Activated CD4-positive, CD25-positive, alpha-beta regulatory T cell treated with anti-CD3 and anti-CD28 coated beads, Interleukin-2, amount 50 U/mL, for 16 hours (primary cell): ENCODE data around the gene SLC22A12.

Experiments
- DNase-seq: peaks from one replicate; pipeline ENCODE4 v3.0.0-alpha.2; 2020; ENCODE audit warnings: low read depth, low spot score

The SLC22A12 gene

DNA sequence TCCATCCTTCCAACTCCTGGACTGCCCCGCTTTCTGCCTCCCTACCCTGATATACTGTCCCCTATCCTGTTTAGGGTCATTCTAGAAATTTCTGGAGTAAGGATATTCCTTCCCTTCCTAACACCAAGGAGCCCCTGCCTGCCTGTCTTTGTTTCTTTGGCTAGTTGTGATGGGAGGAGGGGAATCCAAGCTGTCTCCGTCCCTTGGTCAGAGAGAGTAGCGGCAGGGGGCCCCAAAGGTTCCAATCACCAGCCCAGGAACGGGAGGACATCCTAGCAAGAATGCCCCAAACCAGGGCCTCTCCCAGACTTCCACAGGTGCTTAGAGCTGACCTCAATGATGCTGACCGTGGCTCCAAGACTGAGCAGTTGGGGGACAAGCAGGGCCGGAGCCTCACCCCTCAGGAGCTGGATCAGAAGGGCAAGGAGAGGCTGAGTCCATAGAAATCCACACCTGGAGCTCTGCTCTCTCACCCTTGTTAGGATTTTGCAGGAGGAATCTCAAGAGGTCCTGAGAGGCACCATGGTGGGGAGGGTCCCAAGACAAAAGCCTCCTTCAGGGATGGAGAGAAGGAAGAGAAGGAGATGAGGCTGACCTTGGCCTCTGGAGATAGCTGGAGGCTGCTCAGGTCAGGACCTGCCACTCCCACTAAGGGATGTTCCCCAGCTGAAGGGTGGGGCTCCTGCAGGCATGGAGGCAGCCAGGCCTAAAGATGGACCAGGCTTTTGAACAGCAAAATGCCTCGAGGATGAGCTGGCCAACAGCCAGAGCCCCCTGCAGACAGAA is 13.6 kb downstream of the SLC22A12 start:
- DNase-seq, result no peak

DNA sequence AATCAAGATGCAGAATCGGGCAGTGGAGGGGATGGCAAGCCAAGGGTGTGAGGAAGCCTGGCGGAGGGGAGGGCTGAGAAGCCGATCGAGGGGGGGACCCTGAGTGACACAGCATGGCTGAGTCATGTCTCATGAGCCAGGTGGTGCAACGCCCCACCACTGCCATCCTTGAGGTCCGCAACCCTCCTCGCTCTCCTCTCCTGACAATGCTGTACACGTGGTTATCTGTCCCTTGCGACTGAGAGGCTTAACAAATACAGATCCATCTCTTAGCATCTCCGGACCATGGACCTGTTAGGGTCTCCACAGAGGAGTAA is 14.2 kb downstream of the SLC22A12 start:
- no peak for DNase-seq

DNA sequence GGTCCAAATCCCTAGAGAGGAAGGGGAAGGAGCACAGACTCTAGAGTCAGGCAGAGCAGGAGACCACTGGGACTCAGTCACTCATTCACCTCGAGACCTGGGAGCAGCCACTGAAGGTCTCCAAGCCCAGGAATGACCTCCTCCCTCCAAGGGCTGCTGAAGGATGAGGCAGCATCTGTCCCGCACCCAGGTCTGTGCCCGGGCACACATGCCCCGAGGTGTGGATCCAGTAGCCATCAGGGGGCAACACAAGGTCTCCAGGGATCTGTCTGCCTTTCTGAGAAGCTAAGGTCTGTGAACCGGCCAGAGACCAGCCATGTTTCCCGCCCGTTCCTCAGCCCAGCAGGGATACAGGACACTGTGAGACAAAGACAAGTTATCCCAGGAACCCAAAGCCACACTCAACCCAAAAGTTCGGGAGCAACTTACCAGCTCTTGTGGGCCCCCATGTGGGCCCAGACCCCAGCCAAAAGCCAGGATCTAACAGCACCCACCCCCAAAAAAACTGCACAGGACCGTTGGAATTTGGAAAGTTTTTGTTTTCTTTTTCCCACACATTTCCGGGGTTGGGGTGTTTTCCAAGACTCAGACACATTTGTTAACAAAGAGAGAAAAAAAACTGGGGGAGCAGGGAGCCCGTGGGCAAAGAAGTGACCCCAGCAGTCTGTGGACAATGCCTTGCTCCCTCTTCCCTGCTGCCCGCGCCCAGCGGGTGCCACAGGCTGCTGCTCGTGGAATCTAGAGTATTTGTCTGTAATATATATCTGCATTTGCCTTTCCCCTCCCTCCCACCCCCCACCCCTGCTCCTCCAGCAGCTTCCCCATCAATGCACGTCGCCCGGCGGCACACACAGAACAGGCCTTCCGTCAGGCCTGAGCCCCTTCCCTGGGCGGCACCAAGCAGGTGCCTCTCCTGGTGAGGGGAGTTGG is 14.9 kb downstream of the SLC22A12 start:
- DNase-seq, result no peak

DNA sequence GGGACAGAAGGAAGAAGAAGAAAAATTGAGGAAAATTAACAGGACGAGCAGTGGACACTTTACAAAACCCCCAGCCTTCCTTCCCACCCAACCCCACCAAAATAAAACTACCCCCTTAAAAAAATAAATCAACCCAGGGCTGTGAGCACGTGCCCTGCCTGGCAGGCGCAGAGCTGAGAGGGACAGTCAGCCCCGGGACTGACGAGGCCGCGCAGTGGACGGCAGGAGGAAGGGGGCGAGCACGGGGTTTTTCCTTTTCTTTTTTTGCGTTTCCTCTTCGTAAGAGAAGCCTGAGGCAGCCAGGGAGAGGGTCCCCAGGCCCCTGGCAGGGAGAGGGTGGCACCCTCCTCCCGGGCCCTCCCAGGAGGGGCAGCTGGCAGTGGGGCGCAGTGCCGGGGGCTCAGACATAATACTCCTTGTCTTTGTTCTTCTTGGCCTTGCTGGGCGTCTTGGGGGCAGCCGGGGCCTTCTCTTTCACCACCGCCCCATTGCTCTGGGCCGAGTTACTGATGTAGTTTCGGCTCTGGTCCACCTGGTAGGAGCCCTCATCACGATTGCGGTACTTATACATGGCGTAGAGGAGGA is 15.9 kb downstream of the SLC22A12 start:
- DNase-seq, result no peak

DNA sequence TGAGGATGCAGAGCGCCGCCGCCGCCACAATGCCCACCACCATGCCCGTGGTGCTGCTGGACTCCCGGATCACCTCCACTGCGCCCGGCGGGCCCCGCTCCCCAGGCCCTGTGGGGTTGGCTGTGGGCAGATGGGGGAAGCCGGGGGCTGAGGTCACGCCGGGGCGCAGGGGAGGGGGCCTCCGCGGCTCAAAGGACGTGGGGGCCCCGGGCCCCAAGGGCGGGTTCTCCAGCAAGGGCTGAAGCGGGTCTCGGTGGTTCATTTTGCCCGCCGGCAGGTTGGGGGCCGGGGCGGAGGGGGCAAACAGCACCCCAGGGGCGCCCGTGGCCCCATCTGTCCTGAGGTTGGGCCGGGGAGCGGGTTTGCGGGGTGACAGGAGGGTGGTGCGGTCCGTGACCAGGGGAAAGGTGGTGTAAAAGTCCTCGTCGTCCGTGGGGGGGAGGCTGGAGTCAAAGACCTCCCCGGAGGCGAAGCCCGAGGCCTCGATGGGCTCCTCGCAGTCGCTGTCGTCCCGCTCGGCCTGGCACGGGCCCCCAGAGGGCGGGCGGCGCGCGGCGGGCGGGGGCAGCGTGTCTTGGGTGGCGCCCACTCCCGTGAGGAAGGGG is 16.5 kb downstream of the SLC22A12 start:
- DNase-seq, result no peak

DNA sequence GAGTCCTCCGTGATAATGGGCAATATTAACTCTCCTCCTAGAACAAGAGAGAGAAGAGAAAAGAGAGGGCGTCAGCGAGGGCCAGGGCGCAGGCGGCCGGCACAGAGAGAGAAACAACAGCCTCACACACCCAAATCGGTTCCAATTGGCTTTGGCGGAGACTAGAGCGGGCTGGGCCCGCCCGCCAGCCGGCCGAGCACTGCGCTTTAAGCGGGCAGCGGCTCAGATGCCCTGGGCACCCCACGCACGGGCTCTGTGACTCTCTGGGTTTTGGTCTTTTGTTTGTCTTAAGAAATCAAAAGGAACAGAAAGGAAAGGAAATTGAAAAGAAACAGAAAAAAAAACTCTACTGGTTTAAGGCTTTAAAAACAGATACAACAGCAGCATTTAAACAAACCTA is 17.0 kb downstream of the SLC22A12 start:
- no peak for DNase-seq

DNA sequence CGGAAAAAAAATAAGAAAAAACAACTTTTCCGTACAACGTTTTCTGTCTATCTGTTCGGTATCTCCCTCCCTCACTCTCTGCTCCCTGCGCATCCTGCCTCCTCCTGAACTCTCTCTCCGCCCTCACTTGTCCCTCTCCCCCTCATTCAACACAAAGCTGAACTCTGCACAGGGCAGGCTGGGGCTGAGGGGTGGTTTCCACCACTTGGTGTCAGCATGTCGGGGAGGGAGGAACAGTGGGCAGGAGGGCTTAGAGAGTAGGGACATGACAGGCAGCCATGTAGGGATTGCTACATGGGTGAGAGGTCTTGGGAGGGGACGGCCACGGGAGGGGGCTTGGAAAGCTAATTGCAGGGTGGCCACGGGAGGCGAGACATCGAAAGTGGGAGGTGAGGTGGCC is 17.6 kb downstream of the SLC22A12 start:
- DNase-seq, result no peak

DNA sequence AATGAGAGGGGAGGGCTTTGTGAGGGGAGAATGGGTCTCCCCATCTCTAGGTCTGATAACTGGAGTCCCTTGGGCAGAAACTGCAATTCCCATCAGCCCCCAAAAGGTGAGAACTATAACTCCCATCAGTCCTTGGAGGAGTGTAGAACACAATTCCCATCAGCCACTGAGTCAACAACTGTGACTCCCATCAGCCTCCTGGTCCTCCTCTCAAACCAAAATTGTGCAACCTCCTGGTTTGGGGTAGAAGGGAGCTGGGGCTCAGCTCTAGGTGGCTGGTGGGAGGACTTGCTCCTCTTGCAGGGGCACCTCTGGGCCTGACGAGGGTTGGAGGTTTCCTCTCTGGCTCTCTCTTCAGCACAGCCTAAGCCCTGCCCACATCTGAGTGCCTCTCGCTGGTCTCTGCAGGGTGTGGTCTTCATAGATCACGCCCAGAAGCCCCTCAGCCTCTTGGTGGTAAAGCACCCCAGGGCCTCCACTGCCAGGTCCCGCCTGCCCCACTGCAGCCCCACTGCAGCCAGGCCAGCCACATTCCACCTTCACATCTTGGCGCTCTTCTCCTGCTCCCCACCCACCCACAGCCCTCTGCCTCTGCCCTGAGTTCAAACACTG is 18.5 kb downstream of the SLC22A12 start:
- DNase-seq, result no peak

DNA sequence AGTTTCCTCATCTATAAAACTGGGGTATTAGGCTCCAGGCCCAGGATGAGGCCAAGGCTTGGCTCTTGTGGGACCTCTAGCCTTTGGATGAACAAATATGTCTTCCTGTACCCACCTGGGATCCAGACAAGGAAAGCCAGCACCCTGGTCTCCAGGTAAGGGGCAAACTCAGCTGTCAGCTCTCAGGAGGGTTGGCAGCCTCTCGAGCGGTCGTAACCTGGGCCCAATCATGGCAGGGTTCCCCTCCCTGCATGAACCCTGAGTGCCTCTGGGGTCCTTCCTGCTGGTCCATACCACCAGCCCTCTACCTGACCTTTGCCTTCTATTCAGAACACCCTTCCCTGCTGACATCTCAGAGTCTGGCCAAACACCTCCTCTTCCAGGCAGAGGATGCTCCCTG is 19.6 kb downstream of the SLC22A12 start:
- DNase-seq, result no peak

DNA sequence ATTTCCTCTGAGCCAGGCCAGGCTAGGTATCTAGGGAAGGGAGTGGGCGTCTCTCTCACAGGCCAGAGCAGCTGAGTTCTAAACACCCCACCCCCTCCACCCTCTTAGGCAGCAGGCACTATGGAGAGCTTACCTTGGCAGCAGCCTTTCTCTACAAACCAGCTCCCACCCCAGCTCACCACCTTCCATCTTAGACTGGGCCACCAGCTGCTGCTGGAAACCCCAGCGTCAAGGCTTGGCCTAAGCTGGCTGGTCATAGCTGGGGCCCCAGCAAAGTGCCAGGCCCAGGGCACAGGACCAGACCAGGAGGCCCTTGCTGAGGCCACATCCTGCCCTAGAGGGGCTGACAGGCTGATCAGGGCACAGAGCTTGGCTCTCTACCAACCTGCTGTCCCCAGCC is 20.2 kb downstream of the SLC22A12 start:
- DNase-seq, result no peak

DNA sequence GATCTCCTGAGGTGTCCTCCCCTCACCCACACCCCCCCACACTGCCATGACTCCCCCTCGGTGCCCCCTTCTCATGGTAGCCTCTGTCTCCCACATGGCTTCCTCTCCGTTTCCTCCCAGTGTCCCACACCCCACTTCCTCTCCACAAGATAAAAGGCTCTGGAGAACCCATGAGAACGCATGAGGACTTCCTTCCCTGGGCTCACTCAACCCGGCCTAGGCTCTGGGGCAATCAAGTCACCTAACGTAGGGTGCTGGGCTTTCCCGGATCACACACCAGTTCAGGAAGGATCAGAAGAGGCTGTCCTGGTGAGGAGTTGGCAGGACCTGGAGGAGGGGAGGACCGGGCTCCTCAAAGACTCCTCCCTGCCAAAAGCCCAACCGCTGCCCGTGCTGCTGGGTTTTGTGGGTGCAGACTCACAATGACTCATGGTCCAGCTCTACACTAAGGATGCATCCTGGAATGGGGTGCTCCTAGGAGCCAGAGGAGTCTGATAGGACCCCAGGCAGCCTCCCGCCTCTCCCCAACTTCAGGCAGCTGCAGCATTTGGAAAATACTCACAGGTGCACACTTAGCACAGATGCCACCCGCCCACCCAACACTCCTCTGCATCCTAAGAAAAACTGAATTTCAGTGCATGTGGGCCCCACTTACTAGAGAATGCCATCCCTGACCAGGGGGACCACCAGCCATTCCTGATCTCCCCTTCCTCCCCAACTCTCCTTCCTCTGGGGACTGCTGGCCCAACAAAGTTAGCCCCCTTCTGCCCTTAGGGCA is 21.0 kb downstream of the SLC22A12 start:
- DNase-seq, result no peak

DNA sequence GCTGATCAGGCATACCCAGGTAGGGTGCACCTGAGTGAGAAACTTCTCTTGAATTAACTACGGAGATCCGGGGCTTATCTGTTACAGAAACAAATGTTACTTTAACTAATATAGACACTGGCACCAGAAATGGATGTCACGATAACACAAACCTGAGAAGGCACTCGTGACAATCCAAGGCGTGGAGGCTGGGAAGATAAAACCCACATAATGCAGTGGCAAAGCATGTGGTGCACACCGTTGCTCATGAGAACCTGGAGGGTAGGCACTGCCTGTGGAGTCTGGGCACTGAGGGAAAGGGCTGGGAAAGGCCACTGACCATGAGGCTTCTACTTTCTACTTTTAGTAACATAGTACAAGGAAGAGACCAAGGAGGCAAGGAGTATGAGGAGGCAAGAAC is 22.6 kb downstream of the SLC22A12 start:
- DNase-seq, result no peak

DNA sequence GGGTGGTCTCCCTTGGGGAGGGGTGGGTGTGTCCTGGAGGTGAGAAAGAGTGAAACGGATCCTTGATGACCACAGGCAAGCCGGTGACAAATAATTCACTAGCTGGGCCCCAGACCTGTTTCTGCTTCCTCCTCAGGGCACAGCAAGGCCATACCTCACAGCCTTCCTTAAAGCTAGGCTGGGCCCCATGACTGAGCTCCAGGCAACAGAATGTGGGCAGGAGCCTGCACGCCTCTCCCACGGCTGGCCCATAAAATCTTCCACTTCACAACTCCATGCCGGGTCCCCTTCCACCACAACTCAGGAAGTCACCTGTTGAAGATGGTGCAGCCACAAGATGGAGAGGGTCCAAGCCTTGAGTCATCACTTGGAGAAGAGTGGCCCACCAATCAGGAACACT is 23.9 kb downstream of the SLC22A12 start:
- no peak for DNase-seq

DNA sequence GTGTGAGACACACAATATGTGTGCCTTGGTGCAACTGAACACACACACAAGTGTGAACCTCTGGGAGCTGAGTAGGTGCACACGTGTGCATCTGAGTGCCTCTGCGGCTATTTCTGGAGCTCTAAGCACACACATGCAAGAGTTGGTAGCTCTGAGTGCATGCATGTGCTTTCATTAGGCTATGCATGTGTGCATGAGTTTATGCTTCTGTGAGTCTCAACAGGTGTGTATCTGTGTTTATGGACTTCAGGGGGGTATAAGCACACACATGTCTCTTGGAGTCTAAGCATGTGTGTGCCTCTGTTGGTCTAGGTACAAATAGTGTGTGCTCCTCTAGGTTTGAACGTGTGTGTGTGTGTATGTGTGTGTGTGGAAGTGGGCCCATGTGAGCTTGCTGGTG is 25.8 kb downstream of the SLC22A12 start:
- no peak for DNase-seq

DNA sequence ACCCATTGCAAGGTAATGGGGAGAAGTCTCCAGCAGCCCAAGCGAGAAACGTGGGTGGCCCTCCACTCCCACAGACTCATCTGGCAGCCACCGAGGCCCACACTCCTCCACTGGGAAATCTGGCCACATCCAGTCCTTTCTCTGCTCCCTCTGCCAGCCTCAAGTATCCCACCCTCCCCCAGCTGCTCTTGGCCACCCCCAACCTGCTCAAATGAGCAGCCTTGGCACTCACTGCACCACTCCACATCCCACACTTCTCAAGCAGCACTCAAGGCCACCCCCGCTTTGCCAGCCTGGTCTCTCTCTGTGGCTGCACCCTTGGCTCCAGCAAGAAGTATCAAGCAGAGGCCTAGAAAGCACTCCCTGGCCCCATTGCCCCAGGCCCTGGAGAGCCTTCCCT is 28.2 kb downstream of the SLC22A12 start:
- DNase-seq, result no peak

DNA sequence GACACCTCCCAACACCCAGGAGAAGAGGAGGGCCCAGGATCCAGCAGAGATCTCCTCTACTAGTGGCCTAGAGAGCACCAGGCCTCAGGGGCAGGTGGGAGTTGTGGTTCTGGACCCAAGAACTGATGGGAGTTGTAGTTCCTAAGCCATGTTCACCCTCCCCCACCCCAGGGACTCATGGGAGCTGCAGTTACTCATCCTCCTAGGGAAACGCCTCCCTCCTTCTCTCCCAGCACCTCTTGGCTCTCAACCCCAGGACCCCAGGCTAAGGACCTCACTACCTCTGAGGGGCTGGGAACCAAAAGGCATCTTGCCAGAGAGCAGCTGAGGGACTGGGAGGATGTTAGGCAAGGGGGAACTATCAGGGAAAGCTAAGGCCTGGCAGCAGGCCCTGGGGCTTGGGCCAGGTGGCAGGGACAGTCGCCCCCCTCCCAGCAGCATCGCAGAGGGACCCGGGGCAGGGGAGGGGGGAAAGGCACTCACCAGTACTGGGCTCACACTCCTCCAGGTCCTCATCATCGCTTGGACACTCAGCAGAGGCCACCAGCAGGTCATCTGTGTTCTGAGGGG is 28.9 kb downstream of the SLC22A12 start:
- DNase-seq, result no peak

DNA sequence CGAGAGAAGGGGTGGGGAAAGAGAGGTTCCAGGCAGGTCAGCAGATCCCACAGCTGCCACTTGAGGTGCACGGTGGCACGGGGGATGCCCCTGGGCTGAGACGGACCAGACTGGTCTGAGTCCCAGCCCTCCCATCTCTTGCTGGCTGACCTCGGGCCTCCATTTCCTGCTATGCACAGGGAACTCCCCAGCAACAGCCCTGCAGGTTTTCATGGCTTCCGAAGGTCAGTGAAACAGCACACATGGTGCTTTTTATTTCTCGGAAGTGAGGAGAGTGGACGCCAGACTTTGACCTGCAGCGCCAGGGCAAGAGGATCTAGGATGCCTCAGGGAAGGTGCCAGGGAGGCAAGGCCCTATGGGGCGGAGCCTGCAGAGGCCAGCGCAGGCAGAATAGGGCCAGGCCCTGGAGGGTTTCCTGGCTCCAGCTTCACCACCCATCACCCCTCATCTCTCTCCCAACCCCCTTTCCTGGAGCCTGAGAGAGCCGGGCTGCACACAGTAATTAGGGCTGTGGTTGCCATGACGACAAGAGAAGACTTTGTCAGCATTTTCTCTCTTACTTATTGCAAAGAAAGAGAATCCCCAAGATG is 29.5 kb downstream of the SLC22A12 start:
- DNase-seq, result no peak

DNA sequence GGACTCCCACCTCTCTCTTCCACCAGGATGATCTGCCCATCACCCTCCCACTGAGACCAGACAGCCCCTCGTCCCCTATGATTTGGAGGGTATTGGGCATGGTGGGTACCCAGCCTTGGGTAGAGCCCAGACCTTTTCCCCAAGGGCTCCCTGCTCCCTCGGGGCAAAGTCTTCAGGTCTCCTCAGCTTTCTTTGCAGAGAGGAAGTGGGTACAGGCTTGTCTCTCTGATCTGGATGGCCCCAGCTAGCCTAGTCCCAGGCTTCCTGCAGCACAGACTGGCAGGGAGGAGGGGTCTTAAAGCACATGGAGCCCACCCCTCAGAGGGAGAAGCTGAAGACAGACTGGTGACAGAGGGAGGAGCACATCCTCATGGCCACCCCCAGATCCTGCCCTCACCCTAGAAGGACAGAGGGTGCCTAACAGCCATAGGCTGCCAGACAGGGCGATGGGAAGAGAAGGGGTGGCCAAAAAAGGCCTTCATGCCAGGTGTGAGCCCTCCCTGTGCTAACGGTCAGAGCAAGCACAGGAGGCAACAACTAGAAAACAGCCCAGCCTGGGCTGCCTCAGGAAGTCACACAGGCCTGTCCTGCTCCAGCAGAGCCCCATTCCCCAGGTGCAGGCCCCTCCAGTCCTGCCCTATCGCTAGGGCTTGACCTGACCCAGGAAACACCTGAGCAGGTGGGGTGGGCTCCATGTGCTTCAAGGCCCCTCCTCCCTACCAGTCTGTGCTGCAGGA is 30.4 kb downstream of the SLC22A12 start:
- DNase-seq, result no peak

DNA sequence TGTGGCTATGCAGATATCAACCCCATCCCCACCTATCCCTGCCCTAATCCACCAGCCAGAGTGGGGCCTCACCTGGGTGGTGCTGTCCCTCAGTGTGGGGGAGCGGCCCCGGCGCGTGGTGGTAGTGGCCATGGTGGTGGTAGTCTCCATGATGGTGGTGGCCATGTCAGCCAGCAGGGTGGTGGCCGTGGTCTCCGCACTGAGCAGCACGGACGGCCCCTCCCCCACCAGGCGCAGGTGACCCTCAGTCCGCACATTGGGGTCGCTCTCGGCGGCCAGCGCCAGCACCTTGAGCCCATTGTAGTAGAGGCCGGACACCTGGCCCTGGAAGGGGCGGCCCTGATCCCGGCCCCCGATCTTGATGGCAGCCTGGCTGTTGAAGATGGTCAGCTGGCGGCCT is 31.7 kb downstream of the SLC22A12 start:
- DNase-seq, result no peak
